Central memory CD4-positive, alpha-beta T cell (primary cell): Measurements from ENCODE around the gene CTNS.

Source experiments
- DNase-seq: peaks from one replicate; pipeline ENCODE4 v3.0.0; 2022

The CTNS gene

DNA sequence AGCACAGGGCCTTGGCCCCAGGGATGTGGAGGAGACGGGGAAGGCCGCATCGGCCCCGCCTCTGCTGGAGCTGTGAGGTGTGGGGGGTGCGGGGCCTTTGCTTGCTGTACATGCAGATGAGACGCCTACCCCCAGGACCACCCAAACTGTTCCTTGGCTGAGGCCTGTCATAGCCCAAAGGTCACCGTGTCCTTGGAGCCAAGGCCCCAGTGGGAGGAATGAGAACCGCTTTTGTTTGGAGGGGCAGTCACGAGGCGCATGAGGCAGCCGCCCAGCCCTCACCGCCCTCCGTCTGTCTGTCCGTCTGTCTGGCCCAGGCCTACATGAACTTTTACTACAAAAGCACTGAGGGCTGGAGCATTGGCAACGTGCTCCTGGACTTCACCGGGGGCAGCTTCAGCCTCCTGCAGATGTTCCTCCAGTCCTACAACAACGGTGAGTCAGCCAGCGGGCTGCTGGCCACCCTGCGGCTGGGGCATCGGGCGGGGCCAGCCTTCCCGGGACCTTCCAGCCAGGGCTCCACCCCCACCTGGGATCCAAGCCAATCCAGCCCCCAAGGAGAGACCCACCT lies 23.1 kb downstream of the CTNS start:
- DNase-seq = no peak

DNA sequence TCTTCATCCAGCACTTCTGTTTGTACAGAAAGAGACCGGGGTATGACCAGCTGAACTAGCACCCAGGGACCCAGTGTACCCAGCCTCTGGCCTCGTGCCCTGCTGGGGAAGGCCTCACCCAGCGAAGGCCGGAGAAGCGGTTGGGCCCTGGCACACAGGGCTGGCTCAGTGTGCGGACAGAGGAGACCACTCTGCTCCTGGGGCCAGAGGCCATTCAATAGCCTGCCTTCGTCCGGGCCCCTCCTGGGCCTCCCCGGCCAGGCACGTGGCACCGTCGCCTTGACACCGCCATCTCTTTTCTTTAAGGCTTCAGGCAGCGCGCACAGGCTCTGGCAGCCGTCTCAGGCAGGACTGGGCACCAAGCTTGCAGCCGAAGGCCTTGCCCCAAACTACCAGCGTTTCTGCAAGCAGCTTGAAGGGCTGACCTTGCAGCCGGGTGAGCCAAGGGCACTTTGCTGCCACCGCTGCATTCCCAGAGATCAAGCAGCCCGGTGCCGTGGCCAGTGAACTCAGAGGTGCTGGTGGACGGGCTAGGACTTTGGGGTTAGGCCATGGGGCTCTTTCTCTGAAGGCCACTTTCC lies 23.8 kb downstream of the CTNS start:
- no peak for DNase-seq

- DNase-seq = no peak
Measured at GRCh38 chr17:3663102-3664011, 26.8 kb downstream of the CTNS start.

DNA sequence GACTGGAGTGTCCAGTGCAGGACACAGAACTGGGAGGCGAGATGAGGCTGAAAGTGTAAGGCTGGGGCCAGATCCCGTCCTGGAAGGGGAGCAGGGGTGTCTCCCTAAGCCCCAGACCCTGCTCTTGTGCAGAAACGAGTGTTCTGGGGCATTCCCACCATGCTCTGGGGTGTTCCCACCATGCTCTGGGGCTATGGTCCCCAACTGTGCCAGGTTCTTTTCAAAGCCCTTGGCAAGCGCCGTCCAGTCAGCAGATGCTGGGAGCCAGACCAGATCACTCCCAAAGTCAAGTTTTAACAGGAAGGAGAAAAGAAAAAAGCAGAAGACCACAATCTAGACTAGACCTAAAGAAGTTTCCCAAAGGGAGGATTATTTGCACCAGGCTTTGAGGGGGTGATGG lies 29.3 kb downstream of the CTNS start:
- no peak for DNase-seq

- no peak for DNase-seq
Measured at GRCh38 chr17:3666516-3666915, 30.0 kb downstream of the CTNS start.

GRCh38 chr17:3667366-3668278 lies 31.1 kb downstream of the CTNS start:
- peak; percentile 3 for DNase-seq

- peak; percentile 99 for DNase-seq
Measured at GRCh38 chr17:3668279-3669084, 31.9 kb downstream of the CTNS start, which contains the start of the genes EMC6 and TAX1BP3. TSS of gene EMC6 (plus strand) at chr17:3668812. CDS start at chr17:3669147, 335 bp downstream. TSS of gene TAX1BP3 (minus strand) at chr17:3668578. CDS start at chr17:3668526, 52 bp downstream.

GRCh38 chr17:3669085-3669347 lies 32.5 kb downstream of the CTNS start:
- no peak for DNase-seq

DNA sequence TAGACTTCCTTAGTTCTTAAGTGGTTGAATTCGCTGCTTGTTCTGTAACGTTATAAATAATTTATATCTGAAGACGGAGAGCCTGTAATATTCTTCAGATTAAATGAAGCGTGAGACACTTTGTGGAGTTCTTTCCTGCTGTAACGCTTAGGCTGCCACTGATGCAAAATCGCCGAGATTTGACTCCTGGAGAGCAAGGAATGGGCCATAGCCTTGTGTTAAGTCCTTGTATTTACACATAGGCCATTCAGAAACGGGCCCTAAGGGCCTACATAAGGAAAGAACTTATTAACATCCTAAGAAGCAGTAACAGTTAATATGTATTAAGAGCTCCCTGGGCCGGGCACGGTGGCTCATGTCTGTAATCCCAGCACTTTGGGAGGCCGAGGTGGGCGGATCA lies 33.0 kb downstream of the CTNS start:
- DNase-seq = no peak

DNA sequence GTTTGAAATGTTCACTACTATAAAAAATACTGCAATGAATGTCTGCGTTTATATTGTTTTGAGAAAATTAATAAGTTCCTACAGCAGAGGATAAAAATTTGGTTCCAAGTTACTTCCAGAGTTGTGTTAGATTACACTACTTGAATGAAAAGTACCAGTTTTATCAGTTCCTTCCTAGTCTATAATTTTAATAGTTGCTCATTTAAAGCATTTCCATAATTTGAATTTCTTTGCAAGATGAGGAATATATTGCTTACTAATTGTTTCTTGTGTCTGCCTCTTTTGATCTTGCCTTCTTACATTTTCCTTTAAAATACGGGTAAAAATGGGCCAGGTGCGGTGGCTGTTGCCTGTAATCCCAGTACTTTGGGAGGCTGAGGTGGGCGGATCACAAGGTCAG lies 36.0 kb downstream of the CTNS start:
- no peak for DNase-seq

- no peak for DNase-seq
Measured at GRCh38 chr17:3675886-3676285, 39.3 kb downstream of the CTNS start.

GRCh38 chr17:3678095-3678820 lies 41.7 kb downstream of the CTNS start:
- no peak for DNase-seq

GRCh38 chr17:3678821-3679530 lies 42.4 kb downstream of the CTNS start:
- DNase-seq = no peak

- DNase-seq = no peak
Measured at GRCh38 chr17:3679531-3680126, 43.1 kb downstream of the CTNS start.

DNA sequence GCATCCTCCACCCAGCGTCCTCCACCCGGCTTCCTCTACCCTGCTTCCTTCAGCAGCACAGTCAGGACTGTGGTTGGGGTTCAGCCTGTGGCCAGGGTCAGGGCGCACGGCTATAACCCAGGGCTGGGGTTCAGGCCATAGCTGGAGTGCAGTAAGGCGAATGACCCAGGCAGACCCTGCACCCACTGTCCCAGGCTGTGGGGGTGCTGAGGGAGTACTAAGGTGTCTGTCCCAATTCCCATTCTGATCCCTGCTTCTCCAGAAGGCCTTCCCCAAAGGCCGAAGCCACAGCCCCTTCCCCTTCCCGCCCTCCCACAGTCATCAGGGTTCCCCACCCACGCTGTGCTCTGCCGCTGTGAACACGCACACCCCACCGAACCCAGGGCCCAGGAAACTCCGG lies 44.5 kb downstream of the CTNS start:
- DNase-seq = no peak

DNA sequence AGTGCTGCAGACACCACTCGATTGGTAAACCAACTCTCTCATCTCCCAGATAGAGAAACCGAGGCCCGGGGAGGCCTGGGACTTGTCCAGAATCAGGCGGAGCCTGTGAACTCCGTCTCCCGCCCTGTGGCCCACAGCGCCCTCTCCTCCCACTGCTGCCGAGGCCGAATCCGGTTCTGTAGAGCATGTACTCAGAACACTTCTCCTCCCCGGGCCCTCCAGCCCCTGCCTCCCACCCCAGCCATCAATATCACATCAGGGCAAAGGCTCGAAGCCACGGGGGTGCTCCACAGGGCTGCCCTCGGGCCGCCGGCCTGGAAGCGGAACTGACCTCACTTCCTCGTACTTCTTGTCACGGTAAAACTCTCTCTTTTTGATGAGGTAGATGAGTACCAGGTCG lies 45.0 kb downstream of the CTNS start:
- no peak for DNase-seq

DNA sequence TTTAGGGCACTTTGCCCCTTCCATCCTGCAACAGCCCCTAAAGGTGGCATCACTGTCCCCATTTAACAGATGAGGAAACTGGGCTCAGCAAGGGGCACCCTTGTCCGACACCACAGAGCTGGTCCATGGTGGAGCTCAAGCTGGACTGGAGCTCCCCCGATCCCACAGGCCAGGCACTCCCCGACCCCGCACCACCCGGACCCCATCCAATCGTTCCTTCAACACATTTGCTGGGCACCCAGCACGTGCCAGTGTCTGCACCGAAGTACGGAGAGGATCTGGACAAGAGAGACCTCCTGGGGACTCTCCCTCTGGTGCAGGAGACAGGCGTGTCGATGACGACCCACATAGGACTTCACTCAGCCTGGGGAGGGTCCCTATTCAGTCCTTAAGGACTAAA lies 45.5 kb downstream of the CTNS start:
- DNase-seq = no peak

GRCh38 chr17:3683054-3683511 lies 46.5 kb downstream of the CTNS start:
- peak; percentile 48 for DNase-seq

GRCh38 chr17:3685174-3685573 lies 48.6 kb downstream of the CTNS start:
- no peak for DNase-seq

GRCh38 chr17:3688027-3688553 lies 51.5 kb downstream of the CTNS start:
- DNase-seq = no peak
